NCI-H748 (cell line): ENCODE measurements around the gene RANBP9.

Experiments
- DNase-seq: peaks from one replicate; lab custom pipeline; 2025; ENCODE audit not compliant: unreplicated experiment; lab: John Stamatoyannopoulos, UW

Gene RANBP9

DNA sequence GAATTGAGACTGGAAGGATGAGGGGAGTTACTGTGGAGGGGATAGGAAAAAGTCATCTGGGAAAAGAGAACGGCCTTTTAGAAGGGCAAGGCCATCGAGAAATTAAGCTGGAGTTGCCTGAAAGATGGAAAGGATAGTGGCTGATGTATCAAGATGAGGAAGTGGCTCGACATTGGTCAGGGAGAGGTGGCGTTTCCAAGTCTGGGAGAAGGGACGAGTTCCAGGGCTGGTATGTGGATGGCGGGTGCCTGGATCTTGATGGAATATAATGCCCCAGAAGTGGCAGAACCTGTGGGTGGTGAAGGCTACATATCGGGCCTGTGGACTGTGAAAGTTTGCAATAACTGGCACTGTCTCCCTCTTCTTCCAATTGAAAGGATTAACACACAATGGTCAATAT is 139.4 kb downstream of the RANBP9 start:
- DNase-seq: no peak
